ENCODE measurements around the gene ZBTB24. TPM values are rescaled to one million over a fixed set of nuclear protein-coding genes. Genes with fewer than 3 reads are reported as not detected.

The ZBTB24 gene
- total RNA-seq, 1 experiment from 2014 or later: 27.3 TPM

GRCh38 chr6:109484122-109484521 is 1.1 kb upstream of the ZBTB24 start:
- no peak overlapping the region for H3K18ac ChIP-seq (ENCODE audit: insufficient read length, low read depth, low read length)
- H3K4me3 Mint-ChIP-seq: peak overlapping the region; percentile 60 to 76; a peak in 4 of 5 replicates
- no peak for DNase-seq
- no peak overlapping the region for H2BK20ac ChIP-seq (ENCODE audit: low read depth, low read length, poor library complexity, severe bottlenecking)
- no peak overlapping the region for H3K9ac ChIP-seq (ENCODE audit: extremely low read depth, insufficient read length, low read length)
- H3K36me3 Mint-ChIP-seq (ENCODE audit: insufficient read depth in 1 of 3, low read depth in 3 of 3): peaks cover 15 to 29% (median 27%) of the 10 kb centered on the region in 3 experiments
- H2AK5ac ChIP-seq (ENCODE audit: insufficient read length, low read length): no peak overlapping the region
- no peak for TF ChIP-seq CTCF (conservative IDR thresholded peaks at IDR 0.05)
- peaks cover 3% of the 10 kb centered on the region; the same call in 1 of the 2 replicates for H3K27me3 Mint-ChIP-seq (ENCODE audit: low read depth)
- H4K91ac ChIP-seq (ENCODE audit: insufficient read length, low read depth, low read length): no peak overlapping the region
- H3T11ph ChIP-seq (ENCODE audit: low read length): no peak overlapping the region
- peaks cover 12% of the 10 kb centered on the region; the same call in 1 of the 2 replicates for H3K4me1 ChIP-seq (ENCODE audit: insufficient read depth, low read length)
- H3K4me2 ChIP-seq (ENCODE audit: insufficient read depth, insufficient read length, low read length): peak overlapping the region; percentile 89
- no peak overlapping the region for H4K8ac ChIP-seq (replicated peaks; ENCODE audit: insufficient read length, low read depth, low read length)
- H2BK5ac ChIP-seq (ENCODE audit: insufficient read length, low read length): no peak overlapping the region
- no peak overlapping the region for H3K27ac ChIP-seq (ENCODE audit: insufficient read length, low read depth, low read length)
- H3K23ac ChIP-seq (ENCODE audit: insufficient read length, low read depth, low read length): no peak overlapping the region
- H3K27ac Mint-ChIP-seq: no peak overlapping the region
- H2BK12ac ChIP-seq (ENCODE audit: insufficient read length, low read depth, low read length): no peak overlapping the region
- no peak overlapping the region for H3K4ac ChIP-seq (ENCODE audit: low read depth, low read length)
- H3K56ac ChIP-seq (ENCODE audit: insufficient read length, low read depth, low read length): no peak overlapping the region
- H3K27me3 ChIP-seq (ENCODE audit: insufficient read depth, low read length): no peaks in the 10 kb centered on the region
- H3K9me3 Mint-ChIP-seq: no peaks in the 10 kb centered on the region
- H2BK120ac ChIP-seq (ENCODE audit: low read depth, low read length, poor library complexity, severe bottlenecking): no peak overlapping the region
- peaks cover 4% of the 10 kb centered on the region for H3K23me2 ChIP-seq (ENCODE audit: insufficient read length, low read depth, low read length, poor library complexity, severe bottlenecking)
- no peaks in the 10 kb centered on the region for H4K20me1 ChIP-seq (ENCODE audit: control insufficient read depth, insufficient read depth, insufficient read length)
- H3K14ac ChIP-seq (ENCODE audit: insufficient read depth, low read length): no peak overlapping the region
- H4K5ac ChIP-seq (ENCODE audit: insufficient read length, low read depth, low read length): no peak overlapping the region
- H3K4me1 Mint-ChIP-seq: peaks cover 39 to 42% of the 10 kb centered on the region in 2 experiments
- H2AFZ ChIP-seq (ENCODE audit: low read length): no peak overlapping the region
- H3K79me2 ChIP-seq (ENCODE audit: insufficient read depth, low read length): peaks cover 25% of the 10 kb centered on the region; the same call in 1 of the 2 replicates
- H3K79me1 ChIP-seq (ENCODE audit: insufficient read depth, low read depth, low read length, poor library complexity, severe bottlenecking): peaks cover 2% of the 10 kb centered on the region
- H2BK15ac ChIP-seq (ENCODE audit: low read depth, low read length): no peak overlapping the region
- WGBS (ENCODE audit: extremely low coverage, insufficient read length, low lambda C conversion rate): no CpG with 5 or more reads among the region's 3 CpGs
- no peaks in the 10 kb centered on the region for H3K9me3 ChIP-seq (ENCODE audit: control insufficient read depth, low read depth, low read length)

All from H9 (cell line).